ENCODE data around the gene MCF2L.

DNA sequence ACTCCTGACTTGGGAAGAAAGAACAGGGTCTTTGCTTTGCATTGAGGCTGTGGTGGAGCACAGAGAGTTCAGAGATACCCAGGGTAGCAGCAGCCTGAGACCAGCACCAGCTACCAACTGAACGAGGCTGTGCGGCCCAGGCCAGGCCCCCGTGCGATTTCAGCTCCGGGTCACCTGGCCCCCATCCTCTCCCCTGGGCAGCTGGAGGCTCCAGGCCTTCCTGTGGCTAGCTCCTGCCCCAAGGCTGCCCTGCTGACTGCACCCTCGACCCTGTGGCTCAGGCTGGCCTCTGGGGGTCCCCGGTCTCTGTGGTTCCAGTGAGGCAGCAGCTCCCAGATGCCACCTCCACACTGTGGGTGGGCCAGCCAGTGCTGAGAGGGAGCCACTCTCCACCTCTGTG is 52.8 kb downstream of the MCF2L start:
- TF ChIP-seq, protein P1, sequence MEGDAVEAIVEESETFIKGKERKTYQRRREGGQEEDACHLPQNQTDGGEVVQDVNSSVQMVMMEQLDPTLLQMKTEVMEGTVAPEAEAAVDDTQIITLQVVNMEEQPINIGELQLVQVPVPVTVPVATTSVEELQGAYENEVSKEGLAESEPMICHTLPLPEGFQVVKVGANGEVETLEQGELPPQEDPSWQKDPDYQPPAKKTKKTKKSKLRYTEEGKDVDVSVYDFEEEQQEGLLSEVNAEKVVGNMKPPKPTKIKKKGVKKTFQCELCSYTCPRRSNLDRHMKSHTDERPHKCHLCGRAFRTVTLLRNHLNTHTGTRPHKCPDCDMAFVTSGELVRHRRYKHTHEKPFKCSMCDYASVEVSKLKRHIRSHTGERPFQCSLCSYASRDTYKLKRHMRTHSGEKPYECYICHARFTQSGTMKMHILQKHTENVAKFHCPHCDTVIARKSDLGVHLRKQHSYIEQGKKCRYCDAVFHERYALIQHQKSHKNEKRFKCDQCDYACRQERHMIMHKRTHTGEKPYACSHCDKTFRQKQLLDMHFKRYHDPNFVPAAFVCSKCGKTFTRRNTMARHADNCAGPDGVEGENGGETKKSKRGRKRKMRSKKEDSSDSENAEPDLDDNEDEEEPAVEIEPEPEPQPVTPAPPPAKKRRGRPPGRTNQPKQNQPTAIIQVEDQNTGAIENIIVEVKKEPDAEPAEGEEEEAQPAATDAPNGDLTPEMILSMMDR (optimal IDR thresholded peaks at IDR 0.05 in 1 of 3, IDR thresholded peaks at IDR 0.05 in 1 of 3, conservative IDR thresholded peaks at IDR 0.05 in 1 of 3; ENCODE audit: extremely low read depth in 1 of 3, insufficient read depth in 2 of 3, low read length in 3 of 3): no peak
- no peak for TF ChIP-seq EZH2 (IDR thresholded peaks at IDR 0.05; ENCODE audit: low read length)

Measured in keratinocyte (primary cell).